K562 (cell line): ENCODE results near the gene SGPL1.

Experiments
- DACH1 ChIP-seq: fragments of 450-650 bp; IDR thresholded peaks from 2 replicates; pipeline ENCODE4 v1.6.1; 2018; ENCODE audit not compliant: partially characterized antibody
- EP300 ChIP-seq: IDR thresholded peaks from 2 replicates; pipeline ENCODE4 v1.6.1; 2012; ENCODE audit warnings: low read length, improper control_type of control experiment
- FOXK1 ChIP-seq: sonication (generic); formaldehyde crosslinking; IDR thresholded peaks from 2 replicates; pipeline ENCODE4 v1.8.0; 2022; ENCODE audit warnings: missing genetic modification reagents, mild to moderate bottlenecking, borderline replicate concordance
- JUN ChIP-seq, 2 experiments: sonication (generic) in 1 of 2; formaldehyde crosslinking in 1 of 2; IDR thresholded peaks; 2 replicates each; pipeline versions ENCODE4 v1.6.1 to v1.8.0; 2012 to 2022; ENCODE audit warnings: borderline replicate concordance in 2 of 2, mild to moderate bottlenecking in 2 of 2, improper control_type of control experiment in 1 of 2, low read depth in 1 of 2, low read length in 1 of 2, missing genetic modification reagents in 1 of 2
- NFIC ChIP-seq: fragments of 450-650 bp; IDR thresholded peaks from 2 replicates; pipeline ENCODE4 v1.6.1; 2017; ENCODE audit warnings: mild to moderate bottlenecking, inconsistent platforms
- POLR2A ChIP-seq: fragments of 450-650 bp; conservative IDR thresholded peaks from 2 replicates; pipeline ENCODE4 v1.6.1; 2016
- ZBTB26 ChIP-seq: fragments of 450-650 bp; formaldehyde crosslinking; IDR thresholded peaks from 2 replicates; pipeline ENCODE4 v1.4.0; 2022; ENCODE audit warnings: missing genetic modification characterization
- ZNF280B ChIP-seq: fragments of 250-450 bp; sonication (Bioruptor Pico); IDR thresholded peaks from 2 replicates; pipeline ENCODE4 v1.5.1; 2021; ENCODE audit warnings: mild to moderate bottlenecking
- ZNF3 ChIP-seq: fragments of 250-450 bp; sonication (Bioruptor Pico); IDR thresholded peaks from 2 replicates; pipeline ENCODE4 v1.5.0; 2021; ENCODE audit warnings: mild to moderate bottlenecking, moderate library complexity

- TF ChIP-seq EP300 (no peak), NFIC (no peak), JUN (IDR thresholded peaks at IDR 0.05; ENCODE audit: borderline replicate concordance, low read depth, low read length) (no peak), JUN (CRISPR knock-in tag; IDR thresholded peaks at IDR 0.05; ENCODE audit: borderline replicate concordance) (no peak), DACH1 (no peak), FOXK1 (CRISPR knock-in tag) (no peak), ZNF280B (no peak), ZNF3 (CRISPR knock-in tag) (no peak), POLR2A (no peak), ZBTB26 (no peak)
Observed at GRCh38 chr10:70809726-70810125, 6.0 kb upstream of the SGPL1 start.
